Hindlimb muscle (tissue), 1 donor: ENCODE results near the gene CACNA2D3. TPM values are rescaled to one million over a fixed set of nuclear protein-coding genes. Genes with fewer than 3 reads are reported as not detected.
"Not testable (repeated sequence)": the region's sequence is repeated elsewhere in the genome, so short reads cannot be mapped to it uniquely, and the experiment has no call there.

ENCODE experiments used
- DNase-seq: peaks from one replicate; pipeline ENCODE4 v3.0.0-alpha.2; 2013
- polyA plus RNA-seq: library from polyadenylated mRNA; unstranded; fragments of 120-200 nt; gene quantifications from one replicate; pipeline ENCODE4 v1.2.1, GENCODE V29; 2013; ENCODE audit not compliant: insufficient read length

Gene CACNA2D3
- polyA plus RNA-seq, 1 donor = 2.4 TPM

- no peak for DNase-seq
Observed at GRCh38 chr3:55042591-55042990, 920.2 kb downstream of the CACNA2D3 start.

DNA sequence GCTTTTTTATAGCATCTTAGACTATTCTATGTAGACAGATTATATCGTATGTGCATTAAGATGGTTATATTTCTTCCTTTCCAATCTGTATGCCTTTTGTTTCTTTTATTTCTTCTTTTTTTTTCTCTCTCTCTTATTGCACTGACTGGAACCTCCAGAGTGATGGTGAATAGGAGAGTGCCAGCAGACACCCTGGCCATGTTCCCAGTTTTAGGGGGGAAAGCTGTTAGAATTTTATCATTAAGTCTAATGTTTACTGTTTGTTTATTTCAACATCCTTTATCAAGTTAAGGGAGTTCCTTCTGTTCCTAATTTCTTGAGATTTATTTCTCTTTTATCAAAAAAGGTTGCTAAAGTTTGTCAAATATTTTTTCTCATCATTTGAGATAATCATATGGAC, 922.1 kb downstream of the CACNA2D3 start:
- DNase-seq = no peak

DNA sequence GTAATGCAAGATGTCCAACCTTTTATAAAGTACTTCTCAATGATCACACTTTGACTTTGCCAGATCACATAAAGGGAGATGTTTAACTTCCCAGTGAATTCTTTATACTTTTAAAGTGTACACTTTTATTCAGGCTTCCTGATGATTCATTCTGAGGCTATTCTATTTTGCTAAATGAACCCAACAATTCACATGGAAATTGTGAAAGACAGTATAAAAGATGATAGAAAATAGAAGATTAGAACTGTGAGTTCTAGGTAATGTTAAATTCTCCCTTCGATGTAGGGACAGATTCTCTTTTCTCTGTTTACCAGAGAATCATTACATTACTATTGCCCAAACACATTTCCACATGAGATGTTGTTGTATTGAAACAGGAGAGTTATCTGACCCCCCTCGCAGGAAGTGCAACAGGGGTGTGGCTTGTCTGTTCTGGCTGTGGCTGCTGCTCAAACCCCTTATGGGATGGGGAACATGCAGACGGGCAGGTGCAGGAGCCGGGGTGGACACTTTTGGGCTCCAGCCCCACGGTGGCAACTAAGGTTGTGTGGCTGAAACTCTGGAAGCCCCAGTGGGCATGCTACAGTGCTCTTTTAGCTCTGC, 936.8 kb downstream of the CACNA2D3 start:
- no peak for DNase-seq

DNA sequence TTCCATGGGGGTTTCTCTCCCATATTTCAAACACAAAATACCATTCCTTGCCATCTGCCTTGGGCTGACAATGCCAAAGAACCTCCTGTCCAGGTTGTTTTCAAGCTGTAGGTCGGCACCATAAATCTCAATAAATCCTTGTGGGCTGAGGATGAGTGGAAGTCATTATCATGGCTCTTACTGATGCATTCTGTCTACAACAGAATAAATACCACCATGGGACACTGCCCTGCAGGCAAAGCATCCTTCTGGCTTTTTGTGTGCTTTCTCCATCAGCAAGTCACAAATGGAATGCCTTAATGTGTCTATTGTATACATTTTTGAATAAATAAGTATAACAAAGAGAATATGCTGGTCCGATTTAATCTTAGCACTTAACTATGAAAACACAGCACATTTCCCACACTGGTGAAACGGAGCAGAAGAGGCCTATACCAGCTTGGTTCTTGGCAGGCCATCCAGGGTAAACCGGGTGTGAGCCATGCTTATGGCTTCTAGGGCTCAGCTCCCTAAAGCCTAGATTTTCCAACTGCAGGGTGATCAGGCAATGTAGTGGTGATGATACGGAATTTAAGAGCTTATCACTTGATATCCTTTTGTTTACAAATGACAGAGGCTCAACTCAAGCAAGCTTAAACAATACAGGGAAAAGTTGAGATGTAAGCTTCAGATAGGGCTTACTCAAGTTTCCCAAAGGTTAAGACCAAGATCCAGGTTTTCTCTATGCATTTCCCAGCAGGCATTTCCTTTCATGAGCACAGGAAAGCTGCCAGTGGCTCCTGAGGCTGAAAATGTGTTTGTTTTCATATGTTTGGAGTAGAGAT, 938.8 kb downstream of the CACNA2D3 start:
- no peak for DNase-seq

GRCh38 chr3:55061720-55062034, 939.3 kb downstream of the CACNA2D3 start:
- DNase-seq = no peak

DNA sequence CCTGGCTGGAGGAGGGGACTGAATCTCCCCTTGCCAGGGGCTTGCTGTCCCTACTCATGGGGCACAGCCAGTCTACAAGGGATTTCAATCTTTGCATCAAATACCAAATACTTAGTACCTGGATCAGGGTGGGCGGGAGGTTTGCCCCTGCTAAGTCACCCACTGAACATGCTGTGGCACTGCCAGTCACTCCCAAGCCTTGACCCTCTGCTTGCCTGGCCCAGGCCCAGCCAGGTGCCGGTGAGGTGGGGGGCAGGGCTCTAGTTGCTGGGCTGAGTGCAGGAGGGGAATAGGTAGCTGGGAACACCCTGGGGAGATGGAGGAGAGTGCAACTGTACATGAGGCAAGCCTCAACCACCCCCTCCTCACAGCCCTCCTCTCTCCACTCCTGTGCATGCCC, 941.8 kb downstream of the CACNA2D3 start:
- DNase-seq = no peak

DNA sequence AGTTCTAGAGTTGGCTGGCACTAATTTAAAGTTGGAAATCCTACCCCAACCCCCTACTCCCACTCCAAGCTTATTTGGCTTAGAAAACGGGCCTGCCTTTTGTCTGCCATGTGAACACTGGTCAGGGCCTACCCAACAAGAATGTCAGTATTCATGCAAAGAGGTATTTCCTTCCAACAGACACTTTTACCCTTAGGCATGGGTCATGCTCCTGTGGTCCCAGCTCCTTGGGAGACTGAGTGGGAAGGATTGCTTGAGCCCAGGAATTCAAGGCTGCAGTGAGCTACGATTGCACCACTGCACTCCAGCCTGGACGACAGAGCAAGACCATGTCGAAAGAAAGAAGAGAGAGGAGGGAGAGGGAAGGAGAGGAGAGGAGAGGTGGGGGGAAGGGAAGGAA, 943.0 kb downstream of the CACNA2D3 start:
- DNase-seq = no peak

DNA sequence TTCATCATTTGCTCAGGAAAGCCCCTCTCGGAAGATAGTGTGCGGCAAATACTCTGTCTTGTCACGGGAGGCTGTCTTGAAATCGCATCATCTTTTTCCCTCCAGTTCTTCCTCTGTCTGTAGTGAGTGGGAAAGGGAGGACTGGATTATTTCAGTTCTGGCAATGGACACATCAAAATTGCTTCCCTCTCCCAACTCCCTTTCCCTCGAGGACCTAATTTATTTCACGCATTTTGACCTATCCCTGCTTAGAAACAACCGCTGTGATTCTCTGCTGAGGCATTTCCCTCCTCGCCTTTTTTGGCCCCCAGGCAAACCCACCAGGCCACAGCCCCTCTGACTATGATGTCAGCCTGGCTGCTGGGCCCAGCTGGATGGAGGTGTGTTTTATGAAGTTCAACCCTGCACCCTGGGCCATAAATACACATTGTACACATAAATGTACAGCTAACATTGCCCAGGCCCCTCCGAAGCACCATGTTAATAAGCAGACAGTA, 944.2 kb downstream of the CACNA2D3 start:
- peak; percentile 61 for DNase-seq

DNA sequence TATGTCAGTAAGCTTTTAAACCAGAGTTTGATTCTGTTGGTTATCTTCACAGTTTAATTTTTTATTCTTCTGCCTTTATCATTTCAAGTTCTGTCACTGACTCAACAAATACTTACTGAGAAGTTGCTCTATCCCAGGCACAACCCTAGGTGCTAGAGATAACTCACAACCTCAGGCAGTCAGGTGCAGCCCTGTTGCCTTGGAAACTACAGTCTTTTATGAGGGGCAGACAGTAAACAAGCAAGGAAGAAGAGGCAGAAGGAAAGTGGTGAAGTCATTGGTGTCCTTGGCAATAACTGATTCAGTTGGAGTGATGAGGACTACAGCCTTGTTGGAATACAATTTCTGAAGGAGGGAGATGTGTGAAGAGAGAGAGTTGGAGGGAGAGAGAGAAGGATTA, 947.6 kb downstream of the CACNA2D3 start:
- no peak for DNase-seq

DNA sequence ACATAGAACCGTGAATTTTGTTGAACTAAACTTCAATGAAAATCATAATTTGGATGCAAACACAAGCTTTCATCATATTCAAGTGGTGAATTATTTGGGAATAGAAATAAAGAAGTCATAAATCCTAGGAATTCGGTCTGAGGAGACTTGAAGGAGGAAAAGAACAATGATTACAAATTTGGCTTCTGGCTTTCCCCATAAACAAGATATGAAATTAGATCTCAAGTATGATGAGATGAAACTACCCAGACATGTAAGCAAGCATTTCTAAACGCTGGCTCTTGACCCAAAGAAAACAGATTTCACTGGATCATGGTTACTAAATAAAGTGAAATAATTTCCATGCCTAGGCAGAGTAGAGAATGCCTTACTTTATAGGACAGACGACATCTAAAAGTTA, 952.4 kb downstream of the CACNA2D3 start:
- DNase-seq = no peak

DNA sequence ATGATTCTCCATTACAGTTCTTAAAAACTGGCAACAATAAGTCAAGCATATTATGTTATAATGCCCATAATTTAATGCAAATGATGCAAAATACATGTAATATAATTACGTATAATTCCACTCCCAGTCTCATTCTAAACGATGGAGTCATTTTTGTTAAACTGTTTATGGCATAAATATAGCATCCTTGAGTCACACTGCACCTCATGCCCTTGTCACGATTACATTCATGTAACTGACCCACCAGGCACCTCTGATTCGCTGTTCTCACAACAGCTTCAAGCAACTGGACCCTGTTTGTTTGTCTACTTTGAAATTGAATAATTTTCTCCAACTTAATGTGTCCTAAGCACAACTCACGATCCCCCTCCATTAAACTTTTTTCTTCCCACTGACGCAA, 953.5 kb downstream of the CACNA2D3 start:
- no peak for DNase-seq

- no peak for DNase-seq
Observed at GRCh38 chr3:55077726-55078125, 955.4 kb downstream of the CACNA2D3 start.

- DNase-seq = no peak
Observed at GRCh38 chr3:55078876-55079275, 956.5 kb downstream of the CACNA2D3 start.

- DNase-seq = no peak
Observed at GRCh38 chr3:55085231-55085630, 962.9 kb downstream of the CACNA2D3 start.

DNA sequence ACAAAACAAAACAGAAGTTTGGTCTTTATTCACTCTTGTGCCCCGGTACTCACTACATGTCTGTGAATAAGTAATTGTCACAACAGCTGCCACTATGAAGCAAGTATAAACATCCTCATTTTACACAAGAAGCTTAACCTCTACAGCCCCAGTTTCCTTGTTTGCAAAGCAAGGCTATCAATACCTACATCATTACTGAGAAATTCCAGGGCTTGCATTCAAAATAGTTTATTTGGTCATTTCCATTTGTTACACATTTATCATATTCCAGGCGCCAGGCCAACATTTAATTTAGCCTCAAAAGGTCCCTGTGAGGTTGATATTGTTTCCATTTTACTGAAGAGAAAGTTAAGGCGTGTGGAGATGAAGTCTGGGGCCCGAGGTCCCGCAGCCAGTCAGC, 966.9 kb downstream of the CACNA2D3 start:
- DNase-seq = no peak

- DNase-seq = no peak
Observed at GRCh38 chr3:55090291-55090690, 967.9 kb downstream of the CACNA2D3 start.

DNA sequence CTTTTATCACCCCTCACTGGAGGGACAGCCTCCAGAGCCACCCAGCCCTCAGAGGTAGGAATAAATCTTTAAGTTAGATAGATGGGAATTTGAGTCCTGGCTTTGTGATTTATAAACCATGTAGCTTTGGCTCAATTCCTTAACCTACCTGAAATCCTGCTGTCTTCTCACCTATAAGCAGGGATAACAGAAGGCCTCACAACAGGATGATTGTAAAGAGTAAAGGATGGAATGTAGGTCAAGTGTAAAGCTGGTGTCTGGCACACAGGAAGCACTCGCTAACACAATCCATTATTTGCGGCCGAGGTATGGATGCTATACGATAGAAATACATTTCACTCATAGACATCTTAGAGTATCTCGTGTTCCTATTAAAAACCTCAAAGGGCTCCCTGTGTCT, 968.4 kb downstream of the CACNA2D3 start:
- no peak for DNase-seq

DNA sequence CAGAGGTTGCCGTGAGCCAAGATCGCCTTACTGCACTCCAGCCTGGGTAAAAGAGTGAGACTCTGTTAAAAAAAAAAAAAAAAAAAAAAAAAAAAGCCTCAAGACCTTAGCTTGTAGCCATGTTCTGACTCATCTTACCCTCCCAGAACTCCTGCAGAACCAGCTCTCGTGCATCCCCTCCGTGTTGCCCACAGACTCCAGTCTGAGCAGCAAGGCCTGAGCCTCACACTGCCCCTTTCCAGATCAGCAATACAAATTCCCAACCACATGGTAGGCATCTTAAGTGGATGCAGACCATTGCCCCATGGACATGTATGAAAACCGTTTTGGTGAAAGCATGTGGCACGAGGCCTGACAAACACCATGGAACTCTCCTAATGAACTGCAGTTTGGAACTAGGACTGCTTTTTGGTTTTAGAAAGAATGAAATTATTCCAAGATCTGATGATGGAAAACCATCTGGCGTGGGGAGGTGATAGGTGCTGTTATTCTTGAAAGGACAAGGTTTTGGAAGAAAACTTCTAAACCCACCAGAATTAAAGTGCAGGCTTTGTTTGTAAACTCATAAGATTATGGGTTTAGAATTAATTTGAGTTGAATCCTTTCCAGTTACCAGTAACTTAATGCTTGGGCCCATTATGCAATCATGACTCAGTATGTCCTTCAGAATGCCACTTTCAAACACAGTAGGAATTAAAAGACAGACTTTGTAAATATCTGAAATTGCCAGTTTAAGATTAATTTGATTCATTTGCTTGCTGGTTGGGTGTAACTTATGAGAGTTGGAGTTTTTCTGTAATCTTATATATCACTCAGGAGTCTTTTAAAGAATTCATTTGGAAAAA, 969.3 kb downstream of the CACNA2D3 start:
- no peak for DNase-seq

DNA sequence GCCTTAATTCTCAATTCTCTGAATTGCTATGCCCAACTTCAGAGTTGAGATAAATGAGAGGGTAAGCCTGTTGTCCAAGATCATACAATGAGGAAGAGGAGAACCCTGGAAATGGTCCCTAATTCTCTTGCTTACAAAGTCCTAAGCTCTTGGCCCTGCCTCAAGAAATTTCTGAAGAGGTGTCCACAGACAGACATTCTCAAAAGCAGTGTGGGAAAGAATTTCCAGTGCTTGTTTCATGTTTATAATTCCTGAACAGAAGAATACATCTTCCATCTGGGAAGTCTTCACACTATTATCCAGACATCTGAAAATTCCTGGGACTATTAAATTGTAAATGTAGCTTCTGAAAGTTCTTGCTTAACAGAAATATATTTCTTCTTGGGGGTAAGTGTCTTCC, 972.3 kb downstream of the CACNA2D3 start:
- no peak for DNase-seq

GRCh38 chr3:55097441-55097840, 975.1 kb downstream of the CACNA2D3 start:
- DNase-seq = no peak

- DNase-seq = no peak
Observed at GRCh38 chr3:55105647-55106046, 983.3 kb downstream of the CACNA2D3 start.

DNA sequence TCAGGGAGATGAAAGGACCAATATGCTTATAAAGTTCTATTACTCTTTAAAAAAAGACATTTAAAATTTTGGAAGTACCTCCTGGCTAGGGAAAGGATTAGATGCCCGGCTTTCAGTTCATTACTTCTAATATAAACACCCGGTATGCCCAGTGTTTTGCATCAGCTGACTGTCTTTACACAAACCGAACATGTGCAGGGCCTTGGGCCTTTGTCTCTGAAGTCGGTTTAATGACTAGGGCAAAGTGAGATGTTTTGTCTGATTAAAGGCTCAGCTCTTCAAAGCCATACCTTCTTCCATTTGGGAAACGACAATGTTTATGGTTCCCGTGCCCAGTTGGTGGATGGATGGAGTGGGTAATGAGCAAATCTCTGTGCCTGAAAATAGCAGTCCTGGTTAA, 984.8 kb downstream of the CACNA2D3 start:
- no peak for DNase-seq

DNA sequence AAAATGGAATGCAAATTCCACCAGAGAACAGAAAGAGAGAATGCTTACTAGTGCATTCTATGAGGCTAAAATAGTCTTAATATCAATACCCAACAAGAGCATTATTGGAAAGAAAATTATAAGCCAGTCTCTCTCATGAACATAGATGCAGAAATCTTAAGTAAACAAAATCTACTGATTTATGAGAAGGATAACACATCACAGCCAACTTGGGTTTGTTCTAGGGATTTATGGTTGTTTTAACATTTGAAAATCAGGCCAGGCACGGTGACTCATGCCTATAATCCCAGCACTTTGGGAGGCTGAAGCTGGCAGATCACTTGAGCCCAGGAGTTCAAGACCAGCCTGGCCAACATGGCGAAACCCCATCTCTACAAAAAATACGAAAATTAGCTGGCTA, 989.6 kb downstream of the CACNA2D3 start:
- DNase-seq = not testable (repeated sequence)
